Erythroblast (primary cell): Measurements from ENCODE around the gene GRIPAP1.
A peak's percentile ranks its signal among the peaks of the same experiment; 100 is the strongest.

Experiments
- DNase-seq, 2 experiments: peaks; one replicate each; lab custom pipeline; 2025; lab: John Stamatoyannopoulos, UW
- GATA1 ChIP-seq: IDR thresholded peaks from 2 replicates; pipeline ENCODE4 v1.6.1; 2011; ENCODE audit warnings: low read depth, mild to moderate bottlenecking, control low read depth, low read length, moderate library complexity
- POLR2A ChIP-seq: IDR thresholded peaks from 2 replicates; pipeline ENCODE4 v1.6.1; 2011; ENCODE audit warnings: mild to moderate bottlenecking, low read length

The GRIPAP1 gene

GRCh38 chrX:48974574-48974973 lies 27.5 kb downstream of the GRIPAP1 start:
- no peak for TF ChIP-seq POLR2A
- TF ChIP-seq GATA1, result no peak
- DNase-seq, result no peak

GRCh38 chrX:48974033-48974432 lies 28.0 kb downstream of the GRIPAP1 start:
- DNase-seq, result no peak
- TF ChIP-seq POLR2A (no peak), GATA1 (no peak)

- no peak for TF ChIP-seq POLR2A
- TF ChIP-seq GATA1, result no peak
- DNase-seq, result peak; percentile 61 to 67
Observed at GRCh38 chrX:48972220-48973164, 29.6 kb downstream of the GRIPAP1 start.

- TF ChIP-seq POLR2A, result no peak
- no peak for TF ChIP-seq GATA1
- DNase-seq, result no peak
Observed at GRCh38 chrX:48971249-48972219, 30.5 kb downstream of the GRIPAP1 start, which contains the start of gene KCND1. Gene KCND1 (minus strand): TSS chrX:48971844. CDS start chrX:48970271, 1,573 bp downstream.

- TF ChIP-seq GATA1 (no peak), POLR2A (no peak)
- DNase-seq, result no peak
Observed at GRCh38 chrX:48969471-48969870, 32.6 kb downstream of the GRIPAP1 start.

- TF ChIP-seq POLR2A, result no peak
- TF ChIP-seq GATA1, result no peak
- no peak for DNase-seq
Observed at GRCh38 chrX:48968377-48968776, 33.7 kb downstream of the GRIPAP1 start.

GRCh38 chrX:48966796-48967579 lies 35.1 kb downstream of the GRIPAP1 start:
- no peak for DNase-seq
- no peak for TF ChIP-seq GATA1
- no peak for TF ChIP-seq POLR2A

- no peak for DNase-seq
- TF ChIP-seq GATA1 (no peak), POLR2A (no peak)
Observed at GRCh38 chrX:48965959-48966358, 36.1 kb downstream of the GRIPAP1 start.

GRCh38 chrX:48961585-48962091 lies 40.4 kb downstream of the GRIPAP1 start:
- peak; percentile 93 to 96 for DNase-seq
- TF ChIP-seq POLR2A (peak; percentile 74), GATA1 (peak; percentile 50)

- TF ChIP-seq GATA1, result no peak
- no peak for TF ChIP-seq POLR2A
- DNase-seq, result peak in 1 of 2 experiments; percentile 38
Observed at GRCh38 chrX:48960291-48960690, 41.8 kb downstream of the GRIPAP1 start.

- DNase-seq, result peak; percentile 52 to 74
- TF ChIP-seq POLR2A (no peak), GATA1 (no peak)
Observed at GRCh38 chrX:48958635-48959094, 43.4 kb downstream of the GRIPAP1 start.

- peak; percentile 98 for DNase-seq
- peak; percentile 80 for TF ChIP-seq POLR2A
- no peak for TF ChIP-seq GATA1
Observed at GRCh38 chrX:48957827-48958634, 44.0 kb downstream of the GRIPAP1 start.
